Uterus (tissue), 2 donors: ENCODE data around the gene UBE2B.

Experiments
- POLR2A ChIP-seq, 2 donors: fragments of 450-650 bp; IDR thresholded peaks; one replicate each; pipeline ENCODE4 v1.6.1; 2016; ENCODE audit warnings: antibody characterized with exemption in 2 of 2, mild to moderate bottlenecking in 1 of 2, moderate library complexity in 1 of 2
- TF ChIP-seq, protein P1 (sequence below), 4 experiments: fragments of 200-600 bp in 2 of 4; fragments of 450-650 bp in 2 of 4; sonication (generic) in 2 of 4; IDR thresholded peaks; one replicate each; pipeline ENCODE4 v1.5.1; 2016 to 2019; ENCODE audit warnings: antibody characterized with exemption in 4 of 4, mild to moderate bottlenecking in 2 of 4, moderate library complexity in 1 of 4

GRCh38 chr5:134328619-134329018 lies 42.8 kb upstream of the UBE2B start:
- TF ChIP-seq, protein P1, sequence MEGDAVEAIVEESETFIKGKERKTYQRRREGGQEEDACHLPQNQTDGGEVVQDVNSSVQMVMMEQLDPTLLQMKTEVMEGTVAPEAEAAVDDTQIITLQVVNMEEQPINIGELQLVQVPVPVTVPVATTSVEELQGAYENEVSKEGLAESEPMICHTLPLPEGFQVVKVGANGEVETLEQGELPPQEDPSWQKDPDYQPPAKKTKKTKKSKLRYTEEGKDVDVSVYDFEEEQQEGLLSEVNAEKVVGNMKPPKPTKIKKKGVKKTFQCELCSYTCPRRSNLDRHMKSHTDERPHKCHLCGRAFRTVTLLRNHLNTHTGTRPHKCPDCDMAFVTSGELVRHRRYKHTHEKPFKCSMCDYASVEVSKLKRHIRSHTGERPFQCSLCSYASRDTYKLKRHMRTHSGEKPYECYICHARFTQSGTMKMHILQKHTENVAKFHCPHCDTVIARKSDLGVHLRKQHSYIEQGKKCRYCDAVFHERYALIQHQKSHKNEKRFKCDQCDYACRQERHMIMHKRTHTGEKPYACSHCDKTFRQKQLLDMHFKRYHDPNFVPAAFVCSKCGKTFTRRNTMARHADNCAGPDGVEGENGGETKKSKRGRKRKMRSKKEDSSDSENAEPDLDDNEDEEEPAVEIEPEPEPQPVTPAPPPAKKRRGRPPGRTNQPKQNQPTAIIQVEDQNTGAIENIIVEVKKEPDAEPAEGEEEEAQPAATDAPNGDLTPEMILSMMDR (IDR thresholded peaks at IDR 0.05), result no peak
- TF ChIP-seq POLR2A (IDR thresholded peaks at IDR 0.05), result no peak
